Activated CD8-positive, alpha-beta memory T cell treated with anti-CD3 and anti-CD28 coated beads, Interleukin-2, amount 50 U/mL, for 1 hour (primary cell): ENCODE measurements around the gene PACSIN2.

Experiments
- DNase-seq: peaks from one replicate; pipeline ENCODE4 v3.0.0-alpha.2; 2020; ENCODE audit errors: extremely low read depth

Gene PACSIN2

GRCh38 chr22:42905702-42906183 lies 109.2 kb downstream of the PACSIN2 start:
- no peak for DNase-seq

GRCh38 chr22:42905217-42905616 lies 109.7 kb downstream of the PACSIN2 start:
- DNase-seq, result no peak

- no peak for DNase-seq
These were observed 110.9 kb downstream of the PACSIN2 start for GRCh38 chr22:42904050-42904449.

GRCh38 chr22:42902875-42903510 lies 112.0 kb downstream of the PACSIN2 start:
- no peak for DNase-seq

- DNase-seq, result no peak
These were observed 113.0 kb downstream of the PACSIN2 start for GRCh38 chr22:42901790-42902508.

- no peak for DNase-seq
These were observed 117.0 kb downstream of the PACSIN2 start for GRCh38 chr22:42897960-42898359.

- no peak for DNase-seq
These were observed 119.4 kb downstream of the PACSIN2 start for GRCh38 chr22:42895541-42895981.

GRCh38 chr22:42895087-42895486 lies 119.9 kb downstream of the PACSIN2 start:
- DNase-seq, result no peak

GRCh38 chr22:42893371-42894150 lies 121.4 kb downstream of the PACSIN2 start:
- no peak for DNase-seq

- no peak for DNase-seq
These were observed 122.2 kb downstream of the PACSIN2 start for GRCh38 chr22:42892571-42893316.

GRCh38 chr22:42892156-42892555 lies 122.8 kb downstream of the PACSIN2 start:
- no peak for DNase-seq

- no peak for DNase-seq
These were observed 123.3 kb downstream of the PACSIN2 start for GRCh38 chr22:42891696-42892095.

- no peak for DNase-seq
These were observed 123.9 kb downstream of the PACSIN2 start for GRCh38 chr22:42891008-42891407.

- DNase-seq, result no peak
These were observed 125.6 kb downstream of the PACSIN2 start for GRCh38 chr22:42889304-42889703.

- no peak for DNase-seq
These were observed 127.1 kb downstream of the PACSIN2 start for GRCh38 chr22:42887523-42888507.

- DNase-seq, result no peak
These were observed 127.8 kb downstream of the PACSIN2 start for GRCh38 chr22:42887120-42887519.

GRCh38 chr22:42885446-42885845 lies 129.5 kb downstream of the PACSIN2 start:
- no peak for DNase-seq

- DNase-seq, result no peak
These were observed 130.2 kb downstream of the PACSIN2 start for GRCh38 chr22:42884616-42885375.

GRCh38 chr22:42883970-42884369 lies 131.0 kb downstream of the PACSIN2 start:
- no peak for DNase-seq

GRCh38 chr22:42883121-42883520 lies 131.8 kb downstream of the PACSIN2 start:
- no peak for DNase-seq
